Retinal pigment epithelial cell (primary cell): ENCODE measurements around the gene ENDOU.

ENCODE experiments used
- DNase-seq: peaks from one replicate; pipeline ENCODE4 v3.0.0-alpha.2; 2010; ENCODE audit warnings: low read depth
- H3K4me3 ChIP-seq: 2 replicates; pipeline ENCODE4 v1.5.1; 2011; ENCODE audit warnings: mild to moderate bottlenecking, low read length, control low read depth, moderate library complexity
- TF ChIP-seq, protein P1 (sequence below): conservative IDR thresholded peaks from 2 replicates; pipeline ENCODE4 v1.5.1; 2011; ENCODE audit warnings: low read depth, low read length, control low read depth, inconsistent platforms

The ENDOU gene

GRCh38 chr12:47721431-47721973, 3.8 kb downstream of the ENDOU start:
- H3K4me3 ChIP-seq: no peak overlapping the region
- TF ChIP-seq, protein P1, sequence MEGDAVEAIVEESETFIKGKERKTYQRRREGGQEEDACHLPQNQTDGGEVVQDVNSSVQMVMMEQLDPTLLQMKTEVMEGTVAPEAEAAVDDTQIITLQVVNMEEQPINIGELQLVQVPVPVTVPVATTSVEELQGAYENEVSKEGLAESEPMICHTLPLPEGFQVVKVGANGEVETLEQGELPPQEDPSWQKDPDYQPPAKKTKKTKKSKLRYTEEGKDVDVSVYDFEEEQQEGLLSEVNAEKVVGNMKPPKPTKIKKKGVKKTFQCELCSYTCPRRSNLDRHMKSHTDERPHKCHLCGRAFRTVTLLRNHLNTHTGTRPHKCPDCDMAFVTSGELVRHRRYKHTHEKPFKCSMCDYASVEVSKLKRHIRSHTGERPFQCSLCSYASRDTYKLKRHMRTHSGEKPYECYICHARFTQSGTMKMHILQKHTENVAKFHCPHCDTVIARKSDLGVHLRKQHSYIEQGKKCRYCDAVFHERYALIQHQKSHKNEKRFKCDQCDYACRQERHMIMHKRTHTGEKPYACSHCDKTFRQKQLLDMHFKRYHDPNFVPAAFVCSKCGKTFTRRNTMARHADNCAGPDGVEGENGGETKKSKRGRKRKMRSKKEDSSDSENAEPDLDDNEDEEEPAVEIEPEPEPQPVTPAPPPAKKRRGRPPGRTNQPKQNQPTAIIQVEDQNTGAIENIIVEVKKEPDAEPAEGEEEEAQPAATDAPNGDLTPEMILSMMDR: no peak
- no peak for DNase-seq

- no peak for DNase-seq
- TF ChIP-seq, protein P1: no peak
- no peak overlapping the region for H3K4me3 ChIP-seq
These were observed 6.8 kb downstream of the ENDOU start for GRCh38 chr12:47718531-47718930.

DNA sequence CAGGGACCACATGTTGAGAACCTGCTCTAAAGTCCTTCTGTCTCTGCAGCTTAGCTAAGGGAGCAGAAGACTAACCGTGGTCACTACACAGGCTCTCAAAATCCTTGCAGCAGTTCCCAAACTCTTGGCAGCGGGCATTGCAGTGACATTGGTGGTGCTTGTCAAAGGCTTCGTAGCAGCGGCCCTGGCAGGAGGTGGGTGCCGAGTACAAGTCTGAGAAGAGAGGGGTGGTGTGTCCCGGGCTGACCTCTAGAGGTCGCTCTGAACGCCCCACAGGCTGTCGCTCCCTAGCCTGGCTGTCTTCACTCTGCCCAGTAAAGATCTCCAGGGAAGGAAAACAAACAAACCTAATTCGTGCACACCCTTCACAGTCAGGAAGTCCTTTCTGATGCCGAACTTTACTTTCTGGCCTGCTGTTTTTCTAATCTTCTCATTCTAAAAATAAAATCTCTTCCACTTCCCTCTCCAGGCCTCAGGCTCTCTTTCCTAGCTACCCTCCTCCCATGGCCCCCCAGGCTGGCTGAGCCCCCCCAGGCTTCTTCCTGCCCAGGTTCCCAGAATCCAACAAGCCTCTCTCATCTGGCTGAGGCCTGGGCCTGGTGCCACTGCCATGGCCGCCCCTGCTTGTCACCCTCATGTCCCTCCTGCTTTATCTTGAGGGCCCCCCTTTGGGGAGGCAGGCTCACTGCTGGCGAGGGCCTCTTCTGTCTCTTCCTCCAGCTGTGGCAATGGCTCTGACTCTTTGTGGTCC, 7.7 kb downstream of the ENDOU start:
- DNase-seq: no peak
- TF ChIP-seq, protein P1: peak; percentile 96
- no peak overlapping the region for H3K4me3 ChIP-seq

DNA sequence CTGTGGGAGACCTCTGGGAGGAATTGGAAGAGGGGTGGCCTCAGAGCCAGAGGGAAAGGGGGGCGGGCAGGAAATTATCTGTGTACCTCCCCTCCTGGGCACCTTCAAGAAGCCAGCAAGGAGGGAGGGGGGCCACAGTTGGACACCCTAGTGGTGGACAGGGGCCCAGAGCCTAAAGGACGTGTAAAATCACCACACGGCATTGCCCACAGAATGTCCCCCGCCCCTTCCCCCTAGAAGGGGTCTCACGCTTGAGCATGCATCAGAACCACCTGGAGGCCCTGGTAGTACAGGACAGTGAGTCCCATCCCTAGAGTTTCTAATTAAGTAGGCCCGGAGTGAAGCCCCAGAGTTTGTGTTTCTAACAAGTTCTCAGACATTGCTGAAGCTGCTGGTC, 8.2 kb downstream of the ENDOU start:
- DNase-seq: no peak
- TF ChIP-seq, protein P1: no peak
- no peak overlapping the region for H3K4me3 ChIP-seq

GRCh38 chr12:47715877-47716548, 9.3 kb downstream of the ENDOU start:
- no peak overlapping the region for H3K4me3 ChIP-seq
- TF ChIP-seq, protein P1: no peak
- no peak for DNase-seq

DNA sequence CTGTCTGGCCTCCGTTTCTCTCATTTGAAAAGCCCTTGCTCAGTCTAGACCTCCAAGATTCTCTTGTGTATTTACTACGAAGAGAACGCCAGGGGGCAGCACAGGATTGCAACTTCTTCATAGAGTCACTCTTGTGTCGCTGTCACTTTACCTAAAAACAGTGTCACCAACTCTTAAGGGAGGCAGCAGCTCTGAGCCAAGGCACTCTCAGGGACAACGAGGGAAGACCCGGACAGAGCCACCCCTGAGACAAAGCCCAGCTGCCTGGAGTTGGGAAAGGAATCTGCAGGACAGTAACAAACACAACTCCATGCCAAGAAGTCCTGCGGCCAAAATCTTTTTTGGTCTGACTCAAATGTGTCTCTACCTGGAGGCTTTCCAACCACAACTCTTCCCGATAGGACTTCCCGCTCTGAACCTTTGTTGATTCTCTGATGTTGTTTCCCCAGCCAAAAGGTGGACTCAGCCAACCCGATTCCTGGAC, 9.9 kb downstream of the ENDOU start:
- no peak for DNase-seq
- no peak overlapping the region for H3K4me3 ChIP-seq
- TF ChIP-seq, protein P1: peak; percentile 80
